ENCODE results near the gene PARS2. TPM values are rescaled to one million over a fixed set of nuclear protein-coding genes. Genes with fewer than 3 reads are reported as not detected.

The PARS2 gene
- total RNA-seq, 2 experiments from 2014 or later = 5.0 to 6.4 TPM

Other genes starting within 250 kb of the PARS2 start
- under 1 TPM; 0.58 to 0.96 TPM for gene ACOT11, start 216.3 kb downstream of the PARS2 start, total RNA-seq
- not detected for gene FAM151A, start 141.0 kb downstream of the PARS2 start, total RNA-seq
- gene MROH7, start 122.7 kb downstream of the PARS2 start, total RNA-seq = not detected
- 10 to 100 TPM; 19.6 to 26.3 TPM for gene TTC4, start 48.7 kb downstream of the PARS2 start, total RNA-seq
- gene TTC22, start 36.8 kb upstream of the PARS2 start, total RNA-seq = 10 to 100 TPM in 1 of 2 experiments, 1 to 10 TPM in 1; 9.1 to 17.9 TPM
- gene DHCR24, start 122.7 kb upstream of the PARS2 start, total RNA-seq = 100 to 1,000 TPM; 121 to 187 TPM
- not detected for gene TMEM61, start 216.1 kb upstream of the PARS2 start, total RNA-seq
- gene BSND, start 234.4 kb upstream of the PARS2 start, total RNA-seq = under 1 TPM; 0.07 to 0.12 TPM